ENCODE results near the gene CACNA1G. TPM values are rescaled to one million over a fixed set of nuclear protein-coding genes. Genes with fewer than 3 reads are reported as not detected.

Gene CACNA1G
- total RNA-seq, 1 donor: under 0.01 TPM

DNA sequence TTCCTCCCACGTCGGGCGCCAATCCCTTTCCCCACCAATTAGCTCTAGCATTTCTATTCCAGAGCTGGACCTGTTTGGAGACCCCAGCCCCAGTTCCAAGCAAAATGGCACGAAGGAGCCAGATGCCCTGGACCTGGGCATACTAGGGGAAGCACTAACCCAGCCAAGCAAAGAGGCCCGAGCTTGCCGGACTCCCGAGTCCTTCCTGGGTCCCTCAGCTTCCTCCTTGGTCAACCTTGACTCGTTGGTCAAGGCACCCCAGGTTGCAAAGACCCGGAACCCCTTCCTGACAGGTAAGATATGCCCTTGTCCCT lies 19.2 kb upstream of the CACNA1G start:
- peak overlapping the region; percentile 76 for H3K4me3 ChIP-seq (ENCODE audit: insufficient read depth, low read length)
- H3K27ac ChIP-seq (ENCODE audit: low read depth, low read length): peak overlapping the region; percentile 37
- H3K9me3 ChIP-seq (ENCODE audit: low read depth, low read length): no peaks in the 10 kb centered on the region
- no peaks in the 10 kb centered on the region for H3K27me3 ChIP-seq (ENCODE audit: insufficient read depth, low read length)
- H4K20me1 ChIP-seq (ENCODE audit: insufficient read depth, low read length): no peaks in the 10 kb centered on the region
- DNase-seq (ENCODE audit: insufficient read length, low spot score, missing footprints): no peak
- H3K36me3 ChIP-seq (ENCODE audit: insufficient read depth, low read length): no peaks in the 10 kb centered on the region
- H3K79me2 ChIP-seq (ENCODE audit: insufficient read depth, low read length): no peaks in the 10 kb centered on the region
- TF ChIP-seq, protein P1, sequence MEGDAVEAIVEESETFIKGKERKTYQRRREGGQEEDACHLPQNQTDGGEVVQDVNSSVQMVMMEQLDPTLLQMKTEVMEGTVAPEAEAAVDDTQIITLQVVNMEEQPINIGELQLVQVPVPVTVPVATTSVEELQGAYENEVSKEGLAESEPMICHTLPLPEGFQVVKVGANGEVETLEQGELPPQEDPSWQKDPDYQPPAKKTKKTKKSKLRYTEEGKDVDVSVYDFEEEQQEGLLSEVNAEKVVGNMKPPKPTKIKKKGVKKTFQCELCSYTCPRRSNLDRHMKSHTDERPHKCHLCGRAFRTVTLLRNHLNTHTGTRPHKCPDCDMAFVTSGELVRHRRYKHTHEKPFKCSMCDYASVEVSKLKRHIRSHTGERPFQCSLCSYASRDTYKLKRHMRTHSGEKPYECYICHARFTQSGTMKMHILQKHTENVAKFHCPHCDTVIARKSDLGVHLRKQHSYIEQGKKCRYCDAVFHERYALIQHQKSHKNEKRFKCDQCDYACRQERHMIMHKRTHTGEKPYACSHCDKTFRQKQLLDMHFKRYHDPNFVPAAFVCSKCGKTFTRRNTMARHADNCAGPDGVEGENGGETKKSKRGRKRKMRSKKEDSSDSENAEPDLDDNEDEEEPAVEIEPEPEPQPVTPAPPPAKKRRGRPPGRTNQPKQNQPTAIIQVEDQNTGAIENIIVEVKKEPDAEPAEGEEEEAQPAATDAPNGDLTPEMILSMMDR (IDR thresholded peaks at IDR 0.05; ENCODE audit: extremely low read depth, low read depth, low read length): no peak
- H3K4me2 ChIP-seq (ENCODE audit: insufficient read depth, low read length): peak overlapping the region; percentile 92
- peak overlapping the region; percentile 89 for H2AFZ ChIP-seq (ENCODE audit: low read length)
- peaks cover 13% of the 10 kb centered on the region for H3K4me1 ChIP-seq (ENCODE audit: insufficient read depth, low read length)

DNA sequence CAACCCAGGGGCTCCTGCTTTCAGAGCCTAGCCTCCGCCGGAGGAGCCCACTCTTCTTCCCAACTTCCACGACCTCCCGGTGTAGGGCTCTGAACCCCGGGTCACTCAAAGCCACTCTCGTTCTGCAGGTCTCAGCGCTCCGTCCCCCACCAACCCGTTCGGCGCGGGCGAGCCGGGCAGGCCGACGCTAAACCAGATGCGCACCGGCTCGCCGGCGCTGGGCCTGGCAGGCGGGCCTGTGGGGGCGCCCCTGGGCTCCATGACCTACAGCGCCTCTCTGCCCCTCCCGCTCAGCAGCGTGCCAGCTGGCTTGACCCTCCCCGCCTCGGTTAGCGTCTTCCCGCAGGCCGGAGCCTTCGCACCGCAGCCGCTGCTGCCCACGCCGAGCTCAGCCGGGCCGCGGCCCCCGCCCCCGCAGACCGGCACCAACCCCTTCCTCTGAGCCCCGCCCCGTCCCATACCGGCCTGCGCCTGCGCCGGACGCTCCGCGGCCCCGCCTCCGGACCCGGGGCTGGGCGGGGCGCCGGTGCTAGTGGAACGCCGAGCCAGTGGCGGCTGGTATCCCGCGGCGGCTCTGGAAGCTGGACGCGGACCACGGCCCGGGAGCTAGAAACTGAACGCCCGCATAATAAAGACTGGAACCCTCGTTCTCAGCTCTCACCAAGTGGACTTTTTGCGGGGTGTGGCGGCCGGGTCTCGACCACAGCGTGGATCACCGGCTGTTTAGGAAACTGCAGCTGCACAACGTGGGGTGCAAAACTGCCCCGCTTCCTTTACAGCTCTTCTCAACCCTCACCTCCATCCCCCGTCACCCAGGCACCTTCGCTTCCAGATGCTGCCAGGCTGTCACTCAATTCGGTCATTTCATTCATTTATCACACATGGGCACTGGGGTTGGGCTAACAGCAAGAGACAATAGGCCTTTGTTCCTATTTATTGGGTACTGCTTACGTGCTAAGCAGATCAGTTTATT lies 18.5 kb upstream of the CACNA1G start:
- H3K27ac ChIP-seq (ENCODE audit: low read depth, low read length): peak overlapping the region; percentile 37
- H3K4me2 ChIP-seq (ENCODE audit: insufficient read depth, low read length): peak overlapping the region; percentile 92
- no peaks in the 10 kb centered on the region for H4K20me1 ChIP-seq (ENCODE audit: insufficient read depth, low read length)
- H3K9me3 ChIP-seq (ENCODE audit: low read depth, low read length): no peaks in the 10 kb centered on the region
- no peaks in the 10 kb centered on the region for H3K79me2 ChIP-seq (ENCODE audit: insufficient read depth, low read length)
- no peaks in the 10 kb centered on the region for H3K36me3 ChIP-seq (ENCODE audit: insufficient read depth, low read length)
- H2AFZ ChIP-seq (ENCODE audit: low read length): peak overlapping the region; percentile 98
- TF ChIP-seq, protein P1 (IDR thresholded peaks at IDR 0.05; ENCODE audit: extremely low read depth, low read depth, low read length): peak; percentile 14
- DNase-seq (ENCODE audit: insufficient read length, low spot score, missing footprints): peak; percentile 100
- H3K27me3 ChIP-seq (ENCODE audit: insufficient read depth, low read length): no peaks in the 10 kb centered on the region
- peak overlapping the region; percentile 76 for H3K4me3 ChIP-seq (ENCODE audit: insufficient read depth, low read length)
- H3K4me1 ChIP-seq (ENCODE audit: insufficient read depth, low read length): peaks cover 13% of the 10 kb centered on the region

DNA sequence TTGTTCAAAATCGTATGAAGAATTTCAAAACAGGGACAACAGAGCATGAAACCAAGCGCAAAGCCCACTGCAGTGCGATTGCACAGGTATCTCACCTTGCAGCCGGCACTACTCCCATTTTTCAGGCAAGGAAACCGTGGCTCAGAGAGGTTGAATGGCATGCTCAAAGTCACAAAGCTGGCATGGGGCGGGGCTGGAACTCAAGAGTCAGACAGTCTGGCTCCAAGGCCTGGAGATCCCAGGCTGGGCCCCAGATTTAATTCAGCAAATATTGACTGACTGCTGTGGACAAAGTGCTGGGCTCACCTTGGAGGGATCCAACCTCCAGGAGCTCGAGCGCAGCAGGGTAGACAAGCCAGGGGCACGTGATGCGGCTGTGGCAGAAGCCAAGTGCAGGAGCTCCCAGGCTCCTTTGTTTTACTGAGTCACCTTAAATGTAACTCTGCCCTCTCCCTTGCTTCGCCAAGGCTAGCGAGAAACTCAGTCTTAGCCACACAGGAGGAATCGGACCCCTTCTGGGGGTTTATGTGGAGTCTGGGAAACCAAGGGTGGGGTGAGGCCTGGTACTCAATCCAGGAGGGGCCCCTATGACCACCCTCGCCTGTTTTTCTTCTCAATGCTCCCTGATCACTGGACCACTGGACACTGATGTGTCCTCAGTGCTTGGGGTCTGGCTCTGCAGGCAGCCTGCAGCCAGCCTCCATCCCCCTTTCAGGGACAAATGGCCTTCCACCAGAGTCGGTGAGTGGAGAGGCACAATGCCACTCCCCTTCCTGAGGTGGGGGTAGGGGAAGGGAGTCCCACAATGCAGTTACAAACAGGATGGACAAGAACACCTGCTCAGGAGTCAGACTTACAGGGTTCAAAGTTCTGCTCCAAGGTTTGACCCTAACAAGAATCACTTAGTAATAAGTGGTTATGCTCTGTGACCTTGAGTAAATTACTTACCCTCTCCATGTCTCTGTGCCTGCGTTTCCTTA lies 17.4 kb upstream of the CACNA1G start:
- DNase-seq (ENCODE audit: insufficient read length, low spot score, missing footprints): no peak
- H3K9me3 ChIP-seq (ENCODE audit: low read depth, low read length): no peaks in the 10 kb centered on the region
- H3K4me2 ChIP-seq (ENCODE audit: insufficient read depth, low read length): peak overlapping the region; percentile 92
- no peak overlapping the region for H2AFZ ChIP-seq (ENCODE audit: low read length)
- peak overlapping the region; percentile 76 for H3K4me3 ChIP-seq (ENCODE audit: insufficient read depth, low read length)
- TF ChIP-seq, protein P1 (IDR thresholded peaks at IDR 0.05; ENCODE audit: extremely low read depth, low read depth, low read length): no peak
- H3K79me2 ChIP-seq (ENCODE audit: insufficient read depth, low read length): peaks cover 8% of the 10 kb centered on the region
- H3K4me1 ChIP-seq (ENCODE audit: insufficient read depth, low read length): peaks cover 19% of the 10 kb centered on the region
- no peaks in the 10 kb centered on the region for H3K27me3 ChIP-seq (ENCODE audit: insufficient read depth, low read length)
- no peak overlapping the region for H3K27ac ChIP-seq (ENCODE audit: low read depth, low read length)
- no peaks in the 10 kb centered on the region for H3K36me3 ChIP-seq (ENCODE audit: insufficient read depth, low read length)
- H4K20me1 ChIP-seq (ENCODE audit: insufficient read depth, low read length): no peaks in the 10 kb centered on the region
